Measurements from ENCODE around the gene CLDN16. TPM values are rescaled to one million over a fixed set of nuclear protein-coding genes. Genes with fewer than 3 reads are reported as not detected.

The CLDN16 gene
- total RNA-seq, 1 donor from 2014 or later: under 0.01 TPM

GRCh38 chr3:190359813-190360212, 28.1 kb upstream of the CLDN16 start:
- no peak overlapping the region for H3K27ac ChIP-seq (ENCODE audit: low read depth, low read length)
- no peaks in the 10 kb centered on the region for H3K4me1 ChIP-seq (ENCODE audit: control insufficient read depth in 3 of 3, insufficient read depth in 3 of 3, low read length in 3 of 3)
- no peak overlapping the region for H3K9ac ChIP-seq (ENCODE audit: low read depth in 1 of 3, low read length in 3 of 3)

DNA sequence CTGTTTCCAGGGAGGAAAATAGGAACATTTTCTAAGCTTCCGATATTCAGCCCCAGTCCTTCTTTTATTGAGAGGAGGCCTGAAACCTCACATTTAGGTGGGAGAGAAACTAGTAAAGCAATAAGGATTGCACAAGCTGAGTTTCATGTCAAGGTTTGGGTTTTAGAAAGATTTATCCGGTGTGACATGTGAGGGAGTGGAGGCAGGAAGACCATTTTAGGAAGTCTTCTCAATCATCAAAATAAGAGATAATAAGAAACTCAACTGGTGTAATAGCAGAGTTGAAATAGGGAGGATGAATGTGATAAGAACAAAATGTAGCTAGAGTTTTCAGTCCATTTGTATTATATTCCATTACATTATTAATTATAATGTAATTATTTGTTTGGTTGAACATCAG, 27.7 kb upstream of the CLDN16 start:
- H3K9ac ChIP-seq (ENCODE audit: low read depth in 1 of 3, low read length in 3 of 3): no peak overlapping the region
- H3K4me3 ChIP-seq (ENCODE audit: low read length in 3 of 3): no peak overlapping the region
- no peaks in the 10 kb centered on the region for H3K27me3 ChIP-seq (ENCODE audit: control insufficient read depth in 3 of 3, insufficient read depth in 3 of 3, low read length in 3 of 3)
- no peak overlapping the region for H3K27ac ChIP-seq (ENCODE audit: low read depth, low read length)
- no peaks in the 10 kb centered on the region for H3K9me3 ChIP-seq (ENCODE audit: control insufficient read depth in 3 of 3, low read length in 3 of 3)
- H3K36me3 ChIP-seq (ENCODE audit: control insufficient read depth in 3 of 3, insufficient read depth in 3 of 3, low read length in 3 of 3): no peaks in the 10 kb centered on the region
- no peaks in the 10 kb centered on the region for H3K4me1 ChIP-seq (ENCODE audit: control insufficient read depth in 3 of 3, insufficient read depth in 3 of 3, low read length in 3 of 3)

More at GRCh38 chr3:190359813-190360212, 28.1 kb upstream of the CLDN16 start:
- no peaks in the 10 kb centered on the region for H3K36me3 ChIP-seq (ENCODE audit: control insufficient read depth in 3 of 3, insufficient read depth in 3 of 3, low read length in 3 of 3)
- no peak overlapping the region for H3K4me3 ChIP-seq (ENCODE audit: low read length in 3 of 3)
- H3K27me3 ChIP-seq (ENCODE audit: control insufficient read depth in 3 of 3, insufficient read depth in 3 of 3, low read length in 3 of 3): no peaks in the 10 kb centered on the region
- H3K9me3 ChIP-seq (ENCODE audit: control insufficient read depth in 3 of 3, low read length in 3 of 3): no peaks in the 10 kb centered on the region

DNA sequence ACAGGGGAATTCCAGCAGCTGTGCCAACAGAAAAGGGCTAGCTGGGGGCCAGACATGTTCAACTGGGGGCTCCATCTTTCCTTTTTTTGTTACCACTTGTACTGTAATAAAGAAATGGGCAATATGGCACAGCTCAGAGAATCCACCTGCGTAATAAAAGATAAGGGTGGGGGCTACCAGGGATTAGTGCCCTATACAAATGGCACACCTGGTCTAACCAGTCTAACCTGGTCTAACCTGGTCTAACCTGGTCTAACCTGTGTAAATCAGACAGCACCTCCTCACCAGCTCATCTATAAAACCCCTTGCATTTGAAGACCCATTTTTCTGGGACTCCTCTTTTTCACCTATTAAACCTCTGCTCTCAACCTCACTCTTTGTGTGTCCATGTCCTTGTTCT, 26.2 kb upstream of the CLDN16 start:
- no peak overlapping the region for H3K9ac ChIP-seq (ENCODE audit: low read depth in 1 of 3, low read length in 3 of 3)
- H3K27me3 ChIP-seq (ENCODE audit: control insufficient read depth in 3 of 3, insufficient read depth in 3 of 3, low read length in 3 of 3): no peaks in the 10 kb centered on the region
- H3K4me1 ChIP-seq (ENCODE audit: control insufficient read depth in 3 of 3, insufficient read depth in 3 of 3, low read length in 3 of 3): no peaks in the 10 kb centered on the region
- no peaks in the 10 kb centered on the region for H3K36me3 ChIP-seq (ENCODE audit: control insufficient read depth in 3 of 3, insufficient read depth in 3 of 3, low read length in 3 of 3)
- H3K9me3 ChIP-seq (ENCODE audit: control insufficient read depth in 3 of 3, low read length in 3 of 3): no peaks in the 10 kb centered on the region
- H3K27ac ChIP-seq (ENCODE audit: low read depth, low read length): no peak overlapping the region
- no peak overlapping the region for H3K4me3 ChIP-seq (ENCODE audit: low read length in 3 of 3)

- Histone ChIP-seq H3K27me3 (ENCODE audit: control insufficient read depth in 3 of 3, insufficient read depth in 3 of 3, low read length in 3 of 3) (no peaks in the 10 kb centered on the region), H3K27ac (ENCODE audit: low read depth, low read length) (no peak overlapping the region), H3K36me3 (ENCODE audit: control insufficient read depth in 3 of 3, insufficient read depth in 3 of 3, low read length in 3 of 3) (no peaks in the 10 kb centered on the region), H3K4me3 (ENCODE audit: low read length in 3 of 3) (no peak overlapping the region), H3K4me1 (ENCODE audit: control insufficient read depth in 3 of 3, insufficient read depth in 3 of 3, low read length in 3 of 3) (no peaks in the 10 kb centered on the region), H3K9ac (ENCODE audit: low read depth in 1 of 3, low read length in 3 of 3) (no peak overlapping the region), H3K9me3 (ENCODE audit: control insufficient read depth in 3 of 3, low read length in 3 of 3) (no peaks in the 10 kb centered on the region)
Measured at GRCh38 chr3:190362258-190362657, 25.7 kb upstream of the CLDN16 start.

GRCh38 chr3:190366133-190366532, 21.8 kb upstream of the CLDN16 start:
- no peaks in the 10 kb centered on the region for H3K4me1 ChIP-seq (ENCODE audit: control insufficient read depth in 3 of 3, insufficient read depth in 3 of 3, low read length in 3 of 3)
- no peak overlapping the region for H3K27ac ChIP-seq (ENCODE audit: low read depth, low read length)
- no peaks in the 10 kb centered on the region for H3K27me3 ChIP-seq (ENCODE audit: control insufficient read depth in 3 of 3, insufficient read depth in 3 of 3, low read length in 3 of 3)
- no peak overlapping the region for H3K9ac ChIP-seq (ENCODE audit: low read depth in 1 of 3, low read length in 3 of 3)
- H3K36me3 ChIP-seq (ENCODE audit: control insufficient read depth in 3 of 3, insufficient read depth in 3 of 3, low read length in 3 of 3): no peaks in the 10 kb centered on the region
- no peak overlapping the region for H3K4me3 ChIP-seq (ENCODE audit: low read length in 3 of 3)
- no peaks in the 10 kb centered on the region for H3K9me3 ChIP-seq (ENCODE audit: control insufficient read depth in 3 of 3, low read length in 3 of 3)

DNA sequence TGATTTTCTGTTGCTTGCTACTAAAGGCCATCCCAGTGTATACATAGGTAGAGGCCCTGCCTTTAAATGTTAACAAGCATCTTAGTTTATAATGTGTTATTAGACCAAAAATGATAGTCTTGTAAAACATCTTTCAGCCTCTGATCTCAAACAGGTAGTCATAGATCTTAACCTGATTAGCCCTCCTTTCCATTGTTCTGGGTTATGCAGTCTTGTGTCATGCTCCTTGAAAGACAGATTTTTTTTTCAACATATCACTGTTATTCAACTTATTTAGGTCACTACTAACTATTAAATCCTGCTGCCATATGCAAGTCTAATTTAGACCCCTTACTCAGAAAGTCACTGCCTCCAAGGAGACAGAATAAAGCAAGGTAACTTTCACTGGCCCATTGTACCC, 19.1 kb upstream of the CLDN16 start:
- H3K27ac ChIP-seq (ENCODE audit: low read depth, low read length): no peak overlapping the region
- no peak overlapping the region for H3K4me3 ChIP-seq (ENCODE audit: low read length in 3 of 3)
- no peak overlapping the region for H3K9ac ChIP-seq (ENCODE audit: low read depth in 1 of 3, low read length in 3 of 3)

DNA sequence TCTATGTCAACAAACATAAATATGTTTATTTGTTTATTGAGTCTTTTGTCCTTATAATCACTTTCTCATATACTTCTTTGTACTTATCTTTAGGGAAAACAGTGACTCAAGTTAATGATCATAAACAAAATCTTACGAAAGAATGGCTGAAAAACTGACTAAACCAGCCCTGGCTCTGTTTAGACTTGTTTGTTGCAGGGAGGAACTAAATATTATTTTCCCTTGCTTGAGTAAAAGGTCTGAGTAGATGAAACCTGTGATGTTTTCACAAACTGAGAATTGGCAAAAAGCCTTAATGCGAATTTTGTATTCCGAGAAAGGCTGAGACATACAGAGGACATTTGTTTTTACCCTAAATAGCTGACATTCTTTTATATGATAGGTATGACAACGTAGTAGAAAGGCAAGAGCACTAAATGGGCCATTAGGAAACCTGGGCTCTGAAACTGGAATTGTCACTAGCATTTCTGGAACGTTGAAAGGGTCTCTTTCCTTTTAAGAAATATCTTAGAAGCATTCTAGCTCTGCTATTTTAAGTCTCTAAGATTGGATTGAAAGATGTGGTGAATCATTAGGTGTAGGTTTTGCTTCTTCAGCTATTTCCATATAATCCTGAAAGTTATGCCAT, 18.2 kb upstream of the CLDN16 start:
- Histone ChIP-seq H3K4me3 (ENCODE audit: low read length in 3 of 3) (no peak overlapping the region), H3K27ac (ENCODE audit: low read depth, low read length) (no peak overlapping the region), H3K4me1 (ENCODE audit: control insufficient read depth in 3 of 3, insufficient read depth in 3 of 3, low read length in 3 of 3) (no peaks in the 10 kb centered on the region), H3K36me3 (ENCODE audit: control insufficient read depth in 3 of 3, insufficient read depth in 3 of 3, low read length in 3 of 3) (no peaks in the 10 kb centered on the region), H3K9ac (ENCODE audit: low read depth in 1 of 3, low read length in 3 of 3) (no peak overlapping the region), H3K27me3 (ENCODE audit: control insufficient read depth in 3 of 3, insufficient read depth in 3 of 3, low read length in 3 of 3) (no peaks in the 10 kb centered on the region), H3K9me3 (ENCODE audit: control insufficient read depth in 3 of 3, low read length in 3 of 3) (no peaks in the 10 kb centered on the region)

More for the DNA sequence above, 19.1 kb upstream of the CLDN16 start:
- no peaks in the 10 kb centered on the region for H3K27me3 ChIP-seq (ENCODE audit: control insufficient read depth in 3 of 3, insufficient read depth in 3 of 3, low read length in 3 of 3)
- no peaks in the 10 kb centered on the region for H3K4me1 ChIP-seq (ENCODE audit: control insufficient read depth in 3 of 3, insufficient read depth in 3 of 3, low read length in 3 of 3)
- no peaks in the 10 kb centered on the region for H3K9me3 ChIP-seq (ENCODE audit: control insufficient read depth in 3 of 3, low read length in 3 of 3)
- H3K36me3 ChIP-seq (ENCODE audit: control insufficient read depth in 3 of 3, insufficient read depth in 3 of 3, low read length in 3 of 3): no peaks in the 10 kb centered on the region

DNA sequence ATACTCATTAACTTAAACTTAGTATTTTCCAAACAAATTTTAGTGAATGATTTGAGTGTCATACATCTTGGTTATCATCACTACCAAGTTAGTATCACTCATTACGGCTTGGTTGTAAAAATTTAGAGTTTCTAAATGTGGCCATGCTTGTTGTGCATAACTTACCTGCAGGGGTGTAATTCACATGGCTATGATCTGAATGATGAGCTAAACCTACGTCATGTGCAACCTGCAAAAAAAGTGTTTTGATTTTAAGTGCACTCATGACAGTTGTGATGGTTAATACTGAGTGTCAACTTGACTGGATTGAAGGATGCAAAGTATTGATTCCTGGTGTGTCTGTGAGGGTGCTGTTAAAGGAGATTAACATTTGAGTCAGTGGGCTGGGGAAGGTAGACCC, 17.6 kb upstream of the CLDN16 start:
- H3K27ac ChIP-seq (ENCODE audit: low read depth, low read length): no peak overlapping the region
- H3K36me3 ChIP-seq (ENCODE audit: control insufficient read depth in 3 of 3, insufficient read depth in 3 of 3, low read length in 3 of 3): no peaks in the 10 kb centered on the region
- no peak overlapping the region for H3K4me3 ChIP-seq (ENCODE audit: low read length in 3 of 3)
- no peaks in the 10 kb centered on the region for H3K9me3 ChIP-seq (ENCODE audit: control insufficient read depth in 3 of 3, low read length in 3 of 3)
- no peak overlapping the region for H3K9ac ChIP-seq (ENCODE audit: low read depth in 1 of 3, low read length in 3 of 3)
- no peaks in the 10 kb centered on the region for H3K27me3 ChIP-seq (ENCODE audit: control insufficient read depth in 3 of 3, insufficient read depth in 3 of 3, low read length in 3 of 3)
- no peaks in the 10 kb centered on the region for H3K4me1 ChIP-seq (ENCODE audit: control insufficient read depth in 3 of 3, insufficient read depth in 3 of 3, low read length in 3 of 3)

- no peak overlapping the region for H3K4me3 ChIP-seq (ENCODE audit: low read length in 3 of 3)
- no peaks in the 10 kb centered on the region for H3K36me3 ChIP-seq (ENCODE audit: control insufficient read depth in 3 of 3, insufficient read depth in 3 of 3, low read length in 3 of 3)
- no peak overlapping the region for H3K27ac ChIP-seq (ENCODE audit: low read depth, low read length)
- H3K9me3 ChIP-seq (ENCODE audit: control insufficient read depth in 3 of 3, low read length in 3 of 3): no peaks in the 10 kb centered on the region
- H3K9ac ChIP-seq (ENCODE audit: low read depth in 1 of 3, low read length in 3 of 3): no peak overlapping the region
- H3K27me3 ChIP-seq (ENCODE audit: control insufficient read depth in 3 of 3, insufficient read depth in 3 of 3, low read length in 3 of 3): no peaks in the 10 kb centered on the region
- no peaks in the 10 kb centered on the region for H3K4me1 ChIP-seq (ENCODE audit: control insufficient read depth in 3 of 3, insufficient read depth in 3 of 3, low read length in 3 of 3)
Measured at GRCh38 chr3:190371152-190371551, 16.8 kb upstream of the CLDN16 start.

DNA sequence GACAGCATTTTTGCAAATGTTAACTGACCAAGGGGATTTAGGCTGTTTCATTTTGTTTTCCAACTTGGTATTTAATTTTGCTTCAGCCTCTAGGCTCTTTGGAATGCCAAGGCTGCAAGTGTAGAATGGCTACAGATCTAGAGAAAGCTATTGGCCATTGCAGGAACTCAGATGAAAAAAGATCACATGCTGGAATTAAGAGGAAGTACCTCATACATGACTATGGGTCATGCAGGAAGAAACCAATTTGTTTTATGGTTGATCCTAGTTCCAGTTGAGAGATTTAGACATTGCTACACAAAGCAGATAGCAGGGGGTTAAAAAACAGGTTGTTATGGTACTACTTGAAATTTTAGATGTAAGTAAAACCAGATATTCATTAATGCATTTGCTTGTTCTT, 12.7 kb upstream of the CLDN16 start:
- Histone ChIP-seq H3K36me3 (ENCODE audit: control insufficient read depth in 3 of 3, insufficient read depth in 3 of 3, low read length in 3 of 3) (no peaks in the 10 kb centered on the region), H3K4me3 (ENCODE audit: low read length in 3 of 3) (no peak overlapping the region), H3K27ac (ENCODE audit: low read depth, low read length) (no peak overlapping the region), H3K9ac (ENCODE audit: low read depth in 1 of 3, low read length in 3 of 3) (no peak overlapping the region), H3K4me1 (ENCODE audit: control insufficient read depth in 3 of 3, insufficient read depth in 3 of 3, low read length in 3 of 3) (peaks cover 0 to 6% (median 0%) of the 10 kb centered on the region in 3 donors), H3K27me3 (ENCODE audit: control insufficient read depth in 3 of 3, insufficient read depth in 3 of 3, low read length in 3 of 3) (no peaks in the 10 kb centered on the region), H3K9me3 (ENCODE audit: control insufficient read depth in 3 of 3, low read length in 3 of 3) (no peaks in the 10 kb centered on the region)

Measured in skeletal muscle tissue (tissue), 4 donors.